Measurements from ENCODE around the gene FMNL2.

- TF ChIP-seq REST (IDR thresholded peaks at IDR 0.05) (no peak), CTCF (IDR thresholded peaks at IDR 0.05; ENCODE audit: low read depth, low read length, missing input control) (no peak), TAF1 (conservative IDR thresholded peaks at IDR 0.05) (no peak), MAX (IDR thresholded peaks at IDR 0.05) (no peak), GABPA (IDR thresholded peaks at IDR 0.05 in 1 of 2, conservative IDR thresholded peaks at IDR 0.05 in 1 of 2) (no peak)
Measured at GRCh38 chr2:152475982-152476381, 141.0 kb downstream of the FMNL2 start.
